ENCODE results near the gene KRTAP10-1. TPM values are rescaled to one million over a fixed set of nuclear protein-coding genes. Genes with fewer than 3 reads are reported as not detected.

Gene KRTAP10-1
- total RNA-seq, 2 experiments from 2014 or later: not detected

DNA sequence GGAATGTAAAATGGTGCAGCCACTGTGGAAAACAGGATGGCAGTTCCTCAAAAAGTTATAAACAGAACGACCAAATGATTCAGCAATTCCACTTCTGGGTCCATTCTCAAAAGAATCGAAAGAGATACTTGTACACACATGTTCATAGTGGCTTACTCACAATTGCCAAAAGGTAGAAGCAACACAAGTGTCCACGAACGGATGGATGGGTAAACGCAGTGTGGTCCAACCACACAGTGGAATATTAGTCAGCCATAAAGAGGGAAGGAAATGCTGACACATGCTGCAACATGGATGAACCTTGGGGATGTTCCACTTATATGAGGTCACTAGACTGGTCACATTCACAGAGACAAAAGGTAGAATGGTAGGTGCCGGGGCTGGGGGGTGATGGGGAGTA is 5.3 kb downstream of the KRTAP10-1 start:
- no peak overlapping the region for H3K27ac Mint-ChIP-seq
- no peak overlapping the region for H3K4me3 Mint-ChIP-seq
- CTCF ChIA-PET: no interaction called here
- DNase-seq: no peak
- no peaks in the 10 kb centered on the region for H3K36me3 Mint-ChIP-seq (ENCODE audit: low read depth)
- no peaks in the 10 kb centered on the region for H3K4me1 Mint-ChIP-seq (ENCODE audit: low read depth)
- intact Hi-C loops (cut with micrococcal nuclease): no loop called here
- H3K27me3 Mint-ChIP-seq (ENCODE audit: low read depth): no peaks in the 10 kb centered on the region
- H3K9me3 Mint-ChIP-seq: no peaks in the 10 kb centered on the region

DNA sequence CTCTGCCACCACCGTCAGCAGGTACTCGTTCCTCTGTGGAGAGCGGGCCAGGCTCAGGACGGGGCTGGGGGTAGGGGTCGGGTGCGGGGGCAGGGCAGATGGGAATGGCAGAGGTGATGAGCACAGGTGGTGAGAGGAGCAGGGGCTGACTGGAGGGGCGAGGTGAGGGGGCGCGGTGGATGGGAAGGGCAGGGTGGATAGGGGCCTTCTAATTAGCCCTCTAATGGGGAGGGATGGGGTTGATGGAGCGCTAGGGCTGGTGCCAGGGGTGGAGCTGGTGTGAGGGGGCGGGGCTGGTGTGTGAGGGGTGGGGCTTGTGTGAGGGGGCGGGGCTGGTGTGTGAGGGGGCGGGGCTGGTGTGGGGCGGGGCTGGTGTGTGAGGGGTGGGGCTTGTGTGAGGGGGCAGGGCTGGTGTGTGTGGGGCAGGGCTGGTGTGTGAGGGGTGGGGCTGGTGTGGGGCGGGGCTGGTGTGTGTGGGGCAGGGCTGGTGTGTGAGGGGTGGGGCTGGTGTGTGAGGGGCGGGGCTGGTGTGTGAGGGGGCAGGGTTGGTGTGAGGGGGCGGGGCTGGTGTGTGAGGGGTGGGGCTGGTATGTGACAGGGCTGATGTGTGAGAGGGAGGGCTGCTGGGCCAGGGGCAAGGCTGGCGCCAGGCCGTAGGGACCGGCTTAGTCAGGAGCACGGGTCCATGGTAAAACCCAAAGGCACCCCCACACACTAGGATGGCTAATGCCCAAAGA is 5.9 kb downstream of the KRTAP10-1 start:
- CTCF ChIA-PET: no interaction called here
- Mint-ChIP-seq H3K9me3 (no peaks in the 10 kb centered on the region), H3K4me1 (ENCODE audit: low read depth) (no peaks in the 10 kb centered on the region), H3K4me3 (no peak overlapping the region), H3K27ac (no peak overlapping the region), H3K27me3 (ENCODE audit: low read depth) (no peaks in the 10 kb centered on the region), H3K36me3 (ENCODE audit: low read depth) (no peaks in the 10 kb centered on the region)
- intact Hi-C loops (cut with micrococcal nuclease): no loop called here
- no peak for DNase-seq

DNA sequence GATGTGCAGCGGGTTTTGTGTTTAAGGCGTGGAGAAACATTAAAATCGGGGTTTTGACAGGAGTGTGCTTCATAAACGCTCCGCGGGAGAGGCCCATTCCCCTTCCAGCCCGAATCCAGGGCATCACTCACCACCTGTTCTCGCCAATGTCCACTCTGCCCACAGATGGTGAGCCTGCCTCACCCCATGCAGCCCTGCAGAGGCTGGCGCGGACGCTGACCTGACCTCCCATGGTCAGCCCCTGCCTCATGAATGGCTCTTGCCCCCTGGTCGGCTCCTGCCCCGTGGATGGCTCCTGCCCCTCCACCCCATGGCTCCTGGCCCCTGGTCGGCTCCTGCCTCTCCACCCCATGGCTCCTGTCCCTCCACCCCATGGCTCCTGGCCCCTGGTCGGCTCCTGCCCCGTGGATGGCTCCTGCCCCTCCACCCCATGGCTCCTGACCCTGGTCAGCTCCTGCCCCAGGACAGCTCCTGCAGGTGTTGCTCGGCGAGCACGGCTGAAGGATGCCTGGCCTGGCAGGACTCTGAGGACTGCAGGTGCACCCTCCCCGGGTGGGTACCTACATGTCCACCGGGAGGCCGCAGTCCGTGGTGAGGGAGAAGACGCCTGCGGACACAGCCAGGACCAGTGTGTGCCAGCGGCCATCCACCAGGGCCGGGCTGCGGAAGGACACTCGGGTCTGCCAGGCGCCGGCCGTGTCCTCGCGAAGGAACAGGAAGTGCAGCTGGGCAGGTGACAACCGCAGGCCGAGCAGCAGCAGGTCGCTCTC is 6.7 kb downstream of the KRTAP10-1 start:
- DNase-seq: no peak
- H3K27me3 Mint-ChIP-seq (ENCODE audit: low read depth): no peaks in the 10 kb centered on the region
- no peaks in the 10 kb centered on the region for H3K4me1 Mint-ChIP-seq (ENCODE audit: low read depth)
- intact Hi-C loops (cut with micrococcal nuclease): no loop called here
- H3K36me3 Mint-ChIP-seq (ENCODE audit: low read depth): no peaks in the 10 kb centered on the region
- H3K4me3 Mint-ChIP-seq: no peak overlapping the region
- CTCF ChIA-PET: no interaction called here
- H3K9me3 Mint-ChIP-seq: no peaks in the 10 kb centered on the region
- no peak overlapping the region for H3K27ac Mint-ChIP-seq

DNA sequence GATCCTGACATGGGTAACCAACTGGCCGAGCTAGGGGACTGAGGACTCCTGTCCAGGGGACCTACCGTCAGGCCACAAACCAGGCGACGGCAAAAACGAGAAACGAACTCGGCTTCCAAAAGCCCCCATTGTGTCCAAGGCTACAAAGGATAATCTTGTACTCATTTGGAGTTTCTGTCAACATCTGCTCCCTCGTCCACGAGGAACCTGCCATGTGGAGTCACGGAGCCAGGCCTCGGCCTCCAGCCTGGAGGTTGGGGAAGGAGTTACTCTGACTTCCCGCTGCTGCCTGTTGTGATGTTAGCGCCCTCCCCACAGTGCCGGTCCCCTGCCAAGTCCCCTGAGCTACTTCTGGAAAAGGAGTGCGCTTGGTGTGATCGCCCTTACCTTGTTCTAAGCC is 7.3 kb downstream of the KRTAP10-1 start:
- Mint-ChIP-seq H3K27me3 (ENCODE audit: low read depth) (no peaks in the 10 kb centered on the region), H3K9me3 (no peaks in the 10 kb centered on the region), H3K4me1 (ENCODE audit: low read depth) (no peaks in the 10 kb centered on the region), H3K36me3 (ENCODE audit: low read depth) (no peaks in the 10 kb centered on the region), H3K4me3 (no peak overlapping the region), H3K27ac (no peak overlapping the region)
- intact Hi-C loops (cut with micrococcal nuclease): no loop called here
- no peak for DNase-seq
- CTCF ChIA-PET: no interaction called here

DNA sequence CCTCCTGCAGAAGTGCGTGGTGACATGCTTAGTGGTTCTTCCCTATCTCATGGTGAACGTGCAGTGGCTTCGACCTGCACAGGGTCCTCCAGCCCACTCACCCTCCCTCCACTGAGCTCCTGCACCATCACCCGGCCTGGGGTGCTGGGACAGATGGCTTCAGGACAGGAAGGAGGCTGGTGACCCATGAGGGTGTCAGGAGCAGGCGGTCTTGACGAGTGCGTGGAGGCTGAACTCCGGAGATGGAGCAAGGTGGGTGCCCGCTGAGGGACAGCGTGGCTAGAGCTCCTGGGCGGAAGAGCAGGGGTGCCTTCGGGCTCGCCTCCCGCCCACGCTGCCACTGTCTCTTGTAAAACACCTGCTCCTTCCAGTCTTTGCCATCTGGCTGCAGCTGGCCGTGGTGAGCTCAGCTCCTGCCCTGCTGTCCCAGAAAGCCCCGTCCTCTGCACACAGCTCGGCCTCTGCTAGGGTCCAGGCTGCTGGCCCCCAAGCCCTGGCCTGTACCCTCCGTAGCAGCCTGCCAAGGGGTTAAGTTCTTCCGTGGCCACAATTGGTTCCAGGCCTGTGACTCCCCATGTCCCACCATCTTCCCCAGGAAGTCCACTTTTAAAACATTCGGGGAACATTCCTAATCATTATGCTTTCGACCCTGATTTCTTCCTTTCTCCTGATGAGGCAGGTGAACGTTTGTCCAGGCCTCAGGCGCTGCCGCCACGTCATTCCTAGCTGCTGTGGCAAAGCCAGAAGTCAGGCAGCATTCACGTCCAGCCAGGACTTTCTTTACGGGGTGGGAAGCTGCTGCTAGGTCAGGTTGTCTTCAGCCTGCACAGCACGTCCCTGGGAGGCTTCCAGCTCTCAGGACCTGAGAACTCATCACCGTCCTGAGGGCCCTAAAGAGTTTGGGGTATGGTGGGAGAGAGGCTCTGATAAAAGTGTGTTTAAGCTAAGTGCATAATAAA is 8.1 kb downstream of the KRTAP10-1 start:
- no peaks in the 10 kb centered on the region for H3K36me3 Mint-ChIP-seq (ENCODE audit: low read depth)
- no peak overlapping the region for H3K27ac Mint-ChIP-seq
- intact Hi-C loops (cut with micrococcal nuclease): no loop called here
- no peak for DNase-seq
- H3K27me3 Mint-ChIP-seq (ENCODE audit: low read depth): no peaks in the 10 kb centered on the region
- CTCF ChIA-PET: no interaction called here
- H3K4me3 Mint-ChIP-seq: no peak overlapping the region
- no peaks in the 10 kb centered on the region for H3K9me3 Mint-ChIP-seq
- no peaks in the 10 kb centered on the region for H3K4me1 Mint-ChIP-seq (ENCODE audit: low read depth)

DNA sequence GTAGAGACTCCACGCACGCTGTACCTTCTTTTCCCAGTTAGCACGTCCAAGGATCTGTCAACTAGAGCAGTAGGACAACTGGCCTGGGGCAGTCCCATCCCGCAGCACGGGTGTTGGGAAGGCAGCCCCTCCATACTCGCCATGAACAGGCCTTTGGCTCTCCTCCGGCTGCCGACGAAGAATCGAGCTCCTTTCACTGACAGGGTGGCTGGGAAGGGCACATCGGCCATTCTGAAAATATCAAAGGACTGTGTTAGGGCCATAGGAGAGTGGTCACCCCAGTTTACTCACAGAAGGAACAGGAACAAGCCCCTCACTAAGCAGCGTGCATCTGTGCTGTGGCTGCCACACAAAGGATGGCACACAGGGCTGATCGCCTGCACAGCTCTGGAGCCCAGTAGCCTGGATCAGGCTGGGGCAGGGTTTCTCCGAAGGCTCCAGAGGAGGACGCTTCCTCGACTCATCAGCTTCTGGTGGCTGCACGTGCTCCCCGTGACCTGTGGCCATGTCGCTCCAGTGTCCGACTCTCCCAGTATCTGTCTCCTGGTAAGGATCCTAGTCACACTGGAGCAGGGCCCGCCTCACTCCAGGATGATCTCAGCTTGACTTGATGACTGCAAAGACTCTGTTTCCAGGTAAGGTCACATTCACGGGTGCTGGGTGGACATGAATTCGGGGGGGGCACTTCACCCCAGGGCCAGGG is 8.9 kb downstream of the KRTAP10-1 start:
- H3K36me3 Mint-ChIP-seq (ENCODE audit: low read depth): no peaks in the 10 kb centered on the region
- no peak for DNase-seq
- H3K4me1 Mint-ChIP-seq (ENCODE audit: low read depth): no peaks in the 10 kb centered on the region
- H3K9me3 Mint-ChIP-seq: no peaks in the 10 kb centered on the region
- no peak overlapping the region for H3K4me3 Mint-ChIP-seq
- H3K27ac Mint-ChIP-seq: no peak overlapping the region
- no peaks in the 10 kb centered on the region for H3K27me3 Mint-ChIP-seq (ENCODE audit: low read depth)
- intact Hi-C loops (cut with micrococcal nuclease): no loop called here
- CTCF ChIA-PET: no interaction called here

DNA sequence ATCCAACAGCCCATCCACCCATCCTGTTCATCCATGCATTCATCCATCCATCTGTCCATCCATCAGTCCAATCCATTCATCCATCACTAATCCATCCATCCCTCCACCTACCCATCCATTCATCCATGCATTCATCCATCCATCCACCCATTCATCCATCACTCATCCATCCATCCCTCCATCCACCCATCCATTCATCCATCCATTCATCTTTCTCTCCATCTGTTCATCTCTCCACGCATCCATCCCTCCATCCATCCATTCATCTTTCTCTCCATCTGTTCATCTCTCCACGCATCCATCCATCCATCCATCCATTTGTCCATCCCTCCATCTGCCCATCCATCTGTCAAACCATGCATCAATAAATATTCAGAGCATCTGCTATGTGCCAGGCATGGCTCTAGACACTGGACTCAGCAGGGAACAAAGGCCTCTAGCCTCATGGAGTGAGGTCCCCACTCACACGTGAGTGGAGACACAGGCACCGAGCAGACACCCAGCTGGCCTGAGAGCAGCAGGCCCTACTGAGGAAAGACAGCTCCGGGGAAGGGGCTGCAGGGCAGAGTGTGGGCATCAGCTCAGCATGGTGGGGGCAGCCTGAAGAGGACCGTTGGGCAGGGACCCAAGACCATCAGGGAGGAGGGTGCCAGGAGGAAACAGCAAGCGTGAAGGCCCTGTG is 9.6 kb downstream of the KRTAP10-1 start:
- no peak overlapping the region for H3K27ac Mint-ChIP-seq

DNA sequence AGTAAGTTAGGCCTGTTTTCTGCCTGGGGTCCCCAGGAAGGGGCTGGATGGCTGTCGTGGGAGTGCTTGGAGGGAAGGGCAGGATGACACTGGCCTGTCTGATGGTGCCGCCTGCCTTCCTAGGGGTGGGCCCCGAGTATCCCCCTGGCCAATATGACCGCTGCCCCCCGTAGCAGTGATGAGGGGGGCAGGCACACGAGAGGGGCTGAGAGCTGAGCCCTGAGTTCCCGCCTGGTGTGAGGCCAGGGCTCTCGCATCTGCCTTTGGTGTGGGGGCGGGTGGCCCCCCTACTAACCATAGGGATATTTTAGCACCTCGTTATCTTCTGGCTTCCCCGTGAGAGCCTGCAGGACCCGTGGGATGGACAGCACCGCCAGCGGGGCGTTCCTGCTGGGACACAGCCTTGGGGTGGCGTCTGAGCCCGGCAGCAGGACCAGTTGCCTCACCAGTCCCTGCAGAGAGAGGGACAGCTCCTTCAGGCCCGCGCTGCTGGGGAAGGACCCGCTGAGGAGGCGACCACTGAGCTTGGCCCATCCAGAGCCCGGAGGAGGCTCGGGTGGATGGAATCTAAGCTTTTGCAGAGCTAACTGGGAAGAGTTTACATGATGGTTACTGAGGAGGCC is 10.4 kb downstream of the KRTAP10-1 start:
- no peak overlapping the region for H3K4me3 Mint-ChIP-seq
- no peak overlapping the region for H3K27ac Mint-ChIP-seq
- intact Hi-C loops (cut with micrococcal nuclease): no loop called here
- CTCF ChIA-PET: no interaction called here
- H3K9me3 Mint-ChIP-seq: no peaks in the 10 kb centered on the region
- H3K36me3 Mint-ChIP-seq (ENCODE audit: low read depth): no peaks in the 10 kb centered on the region
- H3K27me3 Mint-ChIP-seq (ENCODE audit: low read depth): no peaks in the 10 kb centered on the region
- DNase-seq: no peak
- H3K4me1 Mint-ChIP-seq (ENCODE audit: low read depth): no peaks in the 10 kb centered on the region

More for the DNA sequence above, 9.6 kb downstream of the KRTAP10-1 start:
- no peaks in the 10 kb centered on the region for H3K27me3 Mint-ChIP-seq (ENCODE audit: low read depth)
- CTCF ChIA-PET: no interaction called here
- H3K4me1 Mint-ChIP-seq (ENCODE audit: low read depth): no peaks in the 10 kb centered on the region
- no peaks in the 10 kb centered on the region for H3K36me3 Mint-ChIP-seq (ENCODE audit: low read depth)
- no peaks in the 10 kb centered on the region for H3K9me3 Mint-ChIP-seq
- intact Hi-C loops (cut with micrococcal nuclease): no loop called here
- DNase-seq: no peak
- no peak overlapping the region for H3K4me3 Mint-ChIP-seq

DNA sequence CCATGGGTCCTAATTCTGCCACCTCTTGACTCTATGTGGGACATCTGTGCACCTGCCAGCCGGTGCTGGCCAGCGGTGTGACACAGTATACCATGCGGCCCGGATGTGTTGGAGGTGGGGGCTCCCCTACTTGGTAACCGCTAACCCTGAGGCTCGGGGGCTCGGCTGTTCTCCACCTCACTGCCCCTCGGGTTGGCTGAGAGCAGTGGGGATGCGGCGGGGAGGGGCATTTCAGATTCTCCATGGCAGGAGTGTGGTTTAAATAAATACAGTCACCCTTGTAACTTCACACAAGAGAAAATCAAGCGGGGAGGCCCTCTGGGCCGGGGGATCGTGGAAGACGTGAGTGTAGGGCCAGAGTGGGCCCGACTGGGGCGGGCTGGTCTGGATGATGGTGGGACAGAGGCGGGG is 11.0 kb downstream of the KRTAP10-1 start:
- DNase-seq: no peak
- CTCF ChIA-PET: no interaction called here
- no peaks in the 10 kb centered on the region for H3K36me3 Mint-ChIP-seq (ENCODE audit: low read depth)
- no peaks in the 10 kb centered on the region for H3K4me1 Mint-ChIP-seq (ENCODE audit: low read depth)
- H3K4me3 Mint-ChIP-seq: no peak overlapping the region
- H3K27me3 Mint-ChIP-seq (ENCODE audit: low read depth): no peaks in the 10 kb centered on the region
- H3K27ac Mint-ChIP-seq: no peak overlapping the region
- H3K9me3 Mint-ChIP-seq: no peaks in the 10 kb centered on the region
- intact Hi-C loops (cut with micrococcal nuclease): no loop called here

DNA sequence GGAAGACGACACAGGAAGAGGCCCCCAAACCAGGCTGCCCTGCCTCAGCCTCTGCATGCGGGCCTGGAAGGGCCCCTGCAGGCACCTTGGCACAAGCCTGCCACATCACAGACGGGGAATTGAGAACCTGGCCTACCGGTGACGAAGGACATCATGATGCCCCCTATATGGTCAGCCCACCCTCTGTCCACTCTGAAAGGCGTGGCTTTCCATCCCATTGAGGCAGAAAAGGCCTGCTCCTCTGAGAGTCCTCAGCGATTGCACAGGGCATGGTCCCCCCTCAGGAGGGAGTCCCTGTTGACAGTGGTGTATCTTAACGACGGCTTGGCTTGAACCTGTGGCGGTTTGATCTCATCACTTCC is 11.4 kb downstream of the KRTAP10-1 start:
- Mint-ChIP-seq H3K4me3 (no peak overlapping the region), H3K27me3 (ENCODE audit: low read depth) (no peaks in the 10 kb centered on the region), H3K4me1 (ENCODE audit: low read depth) (no peaks in the 10 kb centered on the region), H3K36me3 (ENCODE audit: low read depth) (no peaks in the 10 kb centered on the region), H3K9me3 (no peaks in the 10 kb centered on the region), H3K27ac (no peak overlapping the region)
- intact Hi-C loops (cut with micrococcal nuclease): no loop called here
- CTCF ChIA-PET: no interaction called here
- no peak for DNase-seq

DNA sequence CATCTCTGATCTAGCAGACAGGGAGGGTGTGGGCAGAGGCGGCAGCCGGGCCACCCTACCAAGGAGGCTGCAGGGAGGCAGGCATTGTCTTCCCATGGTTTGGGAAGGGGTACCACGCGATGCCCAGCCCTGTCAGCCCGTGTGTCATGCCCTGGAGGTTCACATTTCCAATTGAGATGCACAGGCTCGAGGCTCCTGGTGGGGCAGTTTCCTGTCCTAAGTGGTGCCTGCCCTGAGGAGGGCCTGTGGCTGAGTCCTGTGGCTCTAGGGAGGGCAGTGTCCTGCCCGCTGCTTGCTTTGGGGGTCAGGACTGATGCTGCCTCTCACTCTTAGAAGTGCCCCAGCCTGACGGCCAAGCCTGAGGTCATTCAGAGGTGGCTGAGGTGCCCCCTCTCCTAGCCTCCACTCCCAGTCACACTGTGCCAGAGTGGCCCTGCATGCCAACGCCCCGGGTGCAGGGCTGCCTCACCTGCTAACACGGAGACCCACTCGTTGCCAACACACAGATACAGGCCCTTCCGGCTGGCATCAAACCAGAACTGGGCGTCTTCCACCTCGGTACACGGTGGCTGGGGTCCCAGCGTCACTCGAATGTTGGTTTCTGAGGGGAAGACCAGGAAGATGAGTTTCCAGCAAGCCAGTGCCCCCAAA is 11.9 kb downstream of the KRTAP10-1 start:
- Mint-ChIP-seq H3K4me3 (no peak overlapping the region), H3K27me3 (ENCODE audit: low read depth) (no peaks in the 10 kb centered on the region), H3K4me1 (ENCODE audit: low read depth) (no peaks in the 10 kb centered on the region), H3K36me3 (ENCODE audit: low read depth) (no peaks in the 10 kb centered on the region), H3K27ac (no peak overlapping the region), H3K9me3 (no peaks in the 10 kb centered on the region)
- intact Hi-C loops (cut with micrococcal nuclease): no loop called here
- DNase-seq: no peak
- CTCF ChIA-PET: no interaction called here
